HL-60 (cell line): ENCODE data around the gene MYBL2.
"Not testable (repeated sequence)": the region's sequence is repeated elsewhere in the genome, so short reads cannot be mapped to it uniquely, and the experiment has no call there.

ENCODE experiments used
- GABPA ChIP-seq: IDR thresholded peaks from 2 replicates; pipeline ENCODE4 v1.6.1; 2012; ENCODE audit warnings: low read depth
- POLR2AphosphoS5 ChIP-seq: IDR thresholded peaks from 2 replicates; pipeline ENCODE4 v1.6.1; 2012; ENCODE audit warnings: low read depth
- TF ChIP-seq, protein P1 (sequence below): IDR thresholded peaks from one replicate; pipeline ENCODE4 v1.5.1; 2011; ENCODE audit warnings: low read length, control low read depth, inconsistent platforms; ENCODE audit not compliant: insufficient read depth
- TF ChIP-seq, protein P2 (sequence below): IDR thresholded peaks from 2 replicates; pipeline ENCODE4 v1.6.1; 2012; ENCODE audit warnings: low read depth; ENCODE audit not compliant: insufficient replicate concordance

DNA sequence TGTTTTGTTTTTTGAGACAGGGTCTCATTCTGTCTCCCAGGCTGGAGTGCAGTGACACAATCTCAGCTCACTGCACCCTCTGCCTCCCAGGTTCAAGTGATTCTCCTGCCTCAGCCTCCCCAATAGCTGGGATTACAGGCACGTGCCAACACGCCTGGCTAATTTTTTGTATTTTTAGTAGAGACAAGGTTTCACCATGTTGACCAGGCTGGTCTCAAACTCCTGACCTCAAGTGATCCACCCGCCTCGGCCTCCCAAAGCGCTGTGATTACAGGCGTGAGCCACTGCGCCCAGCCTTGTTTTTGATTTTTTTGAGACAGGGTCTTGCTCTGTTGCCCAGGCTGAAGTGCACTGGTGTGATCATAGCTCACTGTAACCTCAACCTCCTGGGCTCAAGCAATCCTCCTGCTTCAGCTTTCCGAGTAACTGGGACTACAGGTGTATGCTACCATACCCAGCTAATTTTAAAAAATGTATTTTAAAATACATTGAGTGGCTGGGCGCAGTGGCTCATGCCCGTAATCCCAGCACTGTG, 15.2 kb upstream of the MYBL2 start:
- TF ChIP-seq POLR2AphosphoS5, GABPA: not testable (repeated sequence)
- TF ChIP-seq, protein P1, sequence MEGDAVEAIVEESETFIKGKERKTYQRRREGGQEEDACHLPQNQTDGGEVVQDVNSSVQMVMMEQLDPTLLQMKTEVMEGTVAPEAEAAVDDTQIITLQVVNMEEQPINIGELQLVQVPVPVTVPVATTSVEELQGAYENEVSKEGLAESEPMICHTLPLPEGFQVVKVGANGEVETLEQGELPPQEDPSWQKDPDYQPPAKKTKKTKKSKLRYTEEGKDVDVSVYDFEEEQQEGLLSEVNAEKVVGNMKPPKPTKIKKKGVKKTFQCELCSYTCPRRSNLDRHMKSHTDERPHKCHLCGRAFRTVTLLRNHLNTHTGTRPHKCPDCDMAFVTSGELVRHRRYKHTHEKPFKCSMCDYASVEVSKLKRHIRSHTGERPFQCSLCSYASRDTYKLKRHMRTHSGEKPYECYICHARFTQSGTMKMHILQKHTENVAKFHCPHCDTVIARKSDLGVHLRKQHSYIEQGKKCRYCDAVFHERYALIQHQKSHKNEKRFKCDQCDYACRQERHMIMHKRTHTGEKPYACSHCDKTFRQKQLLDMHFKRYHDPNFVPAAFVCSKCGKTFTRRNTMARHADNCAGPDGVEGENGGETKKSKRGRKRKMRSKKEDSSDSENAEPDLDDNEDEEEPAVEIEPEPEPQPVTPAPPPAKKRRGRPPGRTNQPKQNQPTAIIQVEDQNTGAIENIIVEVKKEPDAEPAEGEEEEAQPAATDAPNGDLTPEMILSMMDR: not testable (repeated sequence)
- TF ChIP-seq, protein P2, sequence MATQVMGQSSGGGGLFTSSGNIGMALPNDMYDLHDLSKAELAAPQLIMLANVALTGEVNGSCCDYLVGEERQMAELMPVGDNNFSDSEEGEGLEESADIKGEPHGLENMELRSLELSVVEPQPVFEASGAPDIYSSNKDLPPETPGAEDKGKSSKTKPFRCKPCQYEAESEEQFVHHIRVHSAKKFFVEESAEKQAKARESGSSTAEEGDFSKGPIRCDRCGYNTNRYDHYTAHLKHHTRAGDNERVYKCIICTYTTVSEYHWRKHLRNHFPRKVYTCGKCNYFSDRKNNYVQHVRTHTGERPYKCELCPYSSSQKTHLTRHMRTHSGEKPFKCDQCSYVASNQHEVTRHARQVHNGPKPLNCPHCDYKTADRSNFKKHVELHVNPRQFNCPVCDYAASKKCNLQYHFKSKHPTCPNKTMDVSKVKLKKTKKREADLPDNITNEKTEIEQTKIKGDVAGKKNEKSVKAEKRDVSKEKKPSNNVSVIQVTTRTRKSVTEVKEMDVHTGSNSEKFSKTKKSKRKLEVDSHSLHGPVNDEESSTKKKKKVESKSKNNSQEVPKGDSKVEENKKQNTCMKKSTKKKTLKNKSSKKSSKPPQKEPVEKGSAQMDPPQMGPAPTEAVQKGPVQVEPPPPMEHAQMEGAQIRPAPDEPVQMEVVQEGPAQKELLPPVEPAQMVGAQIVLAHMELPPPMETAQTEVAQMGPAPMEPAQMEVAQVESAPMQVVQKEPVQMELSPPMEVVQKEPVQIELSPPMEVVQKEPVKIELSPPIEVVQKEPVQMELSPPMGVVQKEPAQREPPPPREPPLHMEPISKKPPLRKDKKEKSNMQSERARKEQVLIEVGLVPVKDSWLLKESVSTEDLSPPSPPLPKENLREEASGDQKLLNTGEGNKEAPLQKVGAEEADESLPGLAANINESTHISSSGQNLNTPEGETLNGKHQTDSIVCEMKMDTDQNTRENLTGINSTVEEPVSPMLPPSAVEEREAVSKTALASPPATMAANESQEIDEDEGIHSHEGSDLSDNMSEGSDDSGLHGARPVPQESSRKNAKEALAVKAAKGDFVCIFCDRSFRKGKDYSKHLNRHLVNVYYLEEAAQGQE: not testable (repeated sequence)
